Measurements from ENCODE around the gene MINDY4.

MINDY4 gene

GRCh38 chr7:30934732-30935568 lies 163.7 kb downstream of the MINDY4 start:
- DNase-seq = no peak

DNA sequence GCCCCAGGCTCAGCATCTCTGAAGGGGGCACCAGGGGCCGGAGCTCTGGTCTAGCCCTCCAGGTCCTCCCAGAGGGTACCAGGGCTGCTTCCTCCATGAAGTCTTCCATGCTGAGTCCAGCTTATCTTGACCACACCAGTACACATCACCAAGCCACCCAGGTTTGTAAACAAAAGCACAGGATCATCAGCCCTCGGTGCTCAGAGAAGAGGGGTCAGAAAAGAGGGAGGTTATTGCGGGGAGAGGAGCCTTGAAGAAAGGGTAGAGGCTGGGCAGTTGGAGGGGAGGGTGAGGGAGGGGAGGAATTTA lies 164.3 kb downstream of the MINDY4 start:
- DNase-seq = no peak

- no peak for DNase-seq
Observed at GRCh38 chr7:30936650-30937245, 165.5 kb downstream of the MINDY4 start.

DNA sequence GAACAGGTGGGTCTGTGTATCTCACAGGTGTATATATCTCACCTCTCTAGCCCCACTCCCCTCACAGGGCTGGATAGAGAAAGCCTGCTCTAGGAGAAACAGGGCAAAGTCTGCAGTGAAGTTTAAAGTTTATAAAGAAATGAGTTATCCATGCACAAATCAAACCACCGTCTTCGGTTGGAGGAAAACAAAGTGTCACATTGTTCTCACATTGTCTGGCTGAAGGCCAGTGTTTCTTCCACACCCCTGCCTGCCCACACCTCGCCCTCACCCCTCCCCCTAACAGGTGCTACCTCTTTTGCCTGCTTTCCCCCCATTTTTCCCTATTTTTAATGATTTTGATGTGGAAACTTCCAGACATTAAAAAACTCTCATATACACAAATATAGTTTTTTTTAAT lies 166.2 kb downstream of the MINDY4 start:
- DNase-seq = no peak

DNA sequence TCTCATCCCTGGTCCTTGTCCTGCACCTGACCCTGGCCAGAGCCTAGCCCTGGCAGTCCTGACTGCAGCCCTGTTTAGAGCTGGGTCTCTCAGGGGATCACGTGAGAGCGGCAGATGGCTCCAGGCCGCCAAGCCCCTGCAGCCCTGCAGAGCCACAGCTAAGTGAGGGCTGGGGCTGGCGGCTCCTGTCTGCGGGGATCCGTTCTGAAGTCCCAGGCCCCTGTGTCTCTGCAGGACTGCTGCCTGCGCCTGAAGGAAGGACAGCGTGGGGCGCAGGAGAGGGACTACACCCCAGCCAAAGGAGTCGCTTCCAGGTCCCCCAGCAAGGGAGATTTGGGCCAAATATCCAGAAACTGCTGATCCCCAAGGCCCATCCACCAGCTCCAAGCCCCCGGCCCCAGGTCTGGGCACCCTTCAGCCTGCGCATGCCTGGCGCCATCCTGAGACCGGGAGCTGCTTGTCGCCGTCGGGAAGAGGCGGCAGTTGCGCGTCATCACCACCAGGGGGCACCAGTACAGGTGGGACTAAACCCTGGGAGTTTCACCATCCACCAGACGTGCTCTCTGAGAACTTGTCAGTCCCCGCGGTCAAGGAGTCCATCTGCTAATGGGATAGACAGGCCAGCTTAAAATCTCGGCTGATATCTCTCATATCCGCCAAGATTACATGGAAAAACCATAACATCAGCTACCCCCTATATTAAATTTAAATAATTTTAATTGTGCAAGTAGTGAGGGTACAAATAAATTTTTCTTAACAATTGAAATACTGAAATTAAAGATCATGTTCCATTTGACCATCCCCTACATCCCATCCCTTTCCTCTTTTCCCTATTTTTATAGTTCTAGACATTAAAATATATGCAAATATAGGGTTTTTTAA lies 167.5 kb downstream of the MINDY4 start:
- peak; percentile 42 for DNase-seq

DNA sequence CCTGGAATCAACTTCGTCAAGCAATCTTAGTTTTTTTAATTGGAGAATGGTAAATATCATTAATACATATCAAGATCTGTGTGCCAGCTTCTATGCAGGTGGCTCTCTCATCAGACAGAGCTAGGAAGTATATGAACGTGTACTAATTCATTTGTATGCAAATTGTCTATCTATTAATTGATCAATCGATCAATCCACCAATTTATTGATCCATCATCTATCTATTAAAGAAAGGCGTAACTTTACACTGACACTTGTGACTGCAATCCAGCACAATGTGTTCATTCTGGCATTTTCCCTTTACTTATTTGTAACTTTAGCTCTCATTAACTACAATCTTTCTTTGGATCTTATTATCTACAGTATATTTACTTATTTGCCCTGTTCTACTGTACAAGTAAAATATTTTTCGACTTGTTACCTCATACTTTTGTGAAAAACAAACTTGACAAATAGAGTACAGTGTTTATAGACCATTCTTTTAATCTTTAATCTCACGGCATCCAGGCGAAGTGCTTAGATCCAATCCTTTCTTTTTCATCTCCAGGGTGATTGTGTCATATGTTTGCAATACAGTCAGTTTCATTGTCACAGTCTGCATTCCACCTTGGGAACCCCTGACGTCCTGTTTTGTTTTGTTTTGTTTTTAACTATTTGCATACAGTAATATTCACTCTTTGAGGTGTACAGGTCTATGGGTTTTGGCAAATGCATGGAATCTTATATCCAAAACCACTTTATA lies 170.5 kb downstream of the MINDY4 start:
- DNase-seq = no peak
